SKM-1 treated with dmso at 0.1 percent for 144 hours (cell line): ENCODE results near the gene MYH9.
A peak's percentile ranks its signal among the peaks of the same experiment; 100 is the strongest.

Experiments
- DNase-seq: peaks from one replicate; lab custom pipeline; 2025; ENCODE audit not compliant: unreplicated experiment; lab: John Stamatoyannopoulos, UW

MYH9 gene

DNA sequence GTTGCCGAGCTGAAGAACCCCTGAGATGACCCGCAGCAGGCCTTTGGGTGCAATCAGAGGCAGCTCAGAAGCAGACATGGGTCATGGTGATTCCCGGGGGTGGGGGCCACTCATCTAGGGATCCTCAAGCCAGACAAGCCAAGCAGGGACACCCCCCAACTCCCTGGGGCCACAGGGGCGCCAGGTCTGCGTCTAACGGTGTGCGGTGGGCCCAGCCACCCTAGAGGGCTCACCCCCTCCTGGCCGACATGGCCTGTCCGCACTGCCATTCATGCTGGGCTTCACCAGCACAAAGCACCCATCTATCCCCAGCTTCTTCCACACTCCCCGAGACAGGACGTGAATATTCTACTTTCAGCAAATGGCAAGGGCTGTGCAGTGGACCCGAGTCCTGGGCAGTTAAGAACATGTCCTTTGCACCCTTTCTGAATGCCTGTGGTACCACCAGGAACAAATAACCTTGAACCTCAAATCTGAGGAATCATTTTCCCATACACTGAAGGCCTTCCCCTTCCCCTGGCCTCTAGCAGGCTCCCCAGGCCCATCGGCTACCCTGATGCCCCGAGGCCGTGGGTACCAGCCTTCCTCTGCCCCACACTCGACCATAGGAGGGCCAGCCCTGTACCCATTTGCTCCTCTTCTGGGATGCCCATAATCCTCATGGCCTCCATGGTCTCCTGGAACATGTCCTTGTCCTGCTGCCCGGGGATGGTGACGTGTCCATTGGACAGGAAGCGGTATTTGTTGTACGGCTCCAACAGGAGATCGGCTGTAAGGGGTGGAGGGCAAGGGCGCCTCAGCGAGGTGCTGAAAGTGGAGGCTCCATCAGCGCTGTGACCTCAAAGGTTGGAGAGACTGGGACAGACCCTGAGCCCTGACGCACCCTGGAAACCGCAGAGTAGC lies 67.9 kb downstream of the MYH9 start:
- DNase-seq = no peak

DNA sequence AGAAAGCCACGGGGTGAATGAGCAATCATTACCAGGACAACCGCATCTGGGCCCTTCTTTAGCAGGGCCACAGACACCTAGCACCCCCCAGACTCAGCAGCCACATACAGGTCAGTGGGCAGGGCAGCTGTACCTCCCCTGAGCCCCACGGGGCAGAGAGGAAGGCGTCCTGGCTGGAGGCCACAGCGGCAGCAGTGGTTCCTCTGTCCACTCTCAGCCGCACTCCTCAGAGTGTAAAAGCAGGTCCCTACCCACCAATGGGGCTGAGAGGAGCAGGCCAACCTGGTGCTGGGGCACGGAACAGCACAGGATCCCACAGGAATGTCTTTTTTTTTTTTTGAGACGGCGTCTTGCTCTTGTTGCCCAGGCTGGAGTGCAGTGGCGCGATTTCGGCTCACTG lies 69.3 kb downstream of the MYH9 start:
- DNase-seq = no peak

DNA sequence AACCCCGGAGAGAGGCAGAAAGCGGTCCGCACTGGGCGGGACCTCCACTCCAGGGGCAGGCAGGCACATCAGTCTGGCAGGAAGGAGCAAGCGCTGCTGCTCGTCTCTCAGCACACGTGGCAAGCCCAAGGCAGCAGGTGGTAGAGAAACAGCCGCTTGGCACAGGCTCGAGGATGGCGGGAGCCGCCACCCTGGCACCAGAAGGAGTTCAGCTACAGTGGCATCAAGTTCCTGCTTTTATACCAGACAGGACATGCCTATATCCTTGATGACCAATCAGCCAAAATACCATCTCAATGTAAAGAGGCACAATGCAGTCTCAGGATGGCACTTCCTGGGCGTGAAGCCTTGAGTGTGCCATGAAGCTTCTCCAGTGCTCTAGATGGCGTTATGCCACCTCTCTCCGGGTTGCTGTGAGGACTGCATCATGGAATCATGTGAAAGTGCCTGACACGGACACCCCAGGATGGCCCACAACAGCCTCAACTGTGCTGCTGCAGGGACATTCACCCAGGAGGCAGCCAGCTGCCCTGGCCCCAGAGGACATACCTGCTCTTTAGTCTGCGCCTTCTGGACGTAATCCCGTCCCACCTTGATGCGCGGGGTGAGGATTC lies 70.0 kb downstream of the MYH9 start:
- DNase-seq = no peak

DNA sequence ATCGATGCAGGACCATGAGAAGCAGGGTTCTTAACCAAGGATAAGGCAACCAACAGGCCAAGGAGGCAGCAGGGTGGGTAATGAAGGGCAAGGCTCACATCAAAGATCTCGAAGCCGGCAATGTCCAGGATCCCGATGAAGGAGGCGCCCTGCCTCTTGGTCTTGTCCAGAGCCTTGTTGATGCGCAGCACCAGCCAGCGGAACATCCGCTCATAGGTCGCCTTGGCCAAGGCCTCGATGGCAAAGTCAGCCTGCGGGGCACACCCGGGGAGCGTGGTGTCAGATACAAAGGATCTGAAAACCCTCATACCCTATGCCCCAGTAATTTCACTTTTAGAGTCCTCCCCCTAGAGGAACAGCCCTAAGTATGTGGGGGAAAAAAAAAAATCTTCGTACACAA lies 71.3 kb downstream of the MYH9 start:
- DNase-seq = no peak

DNA sequence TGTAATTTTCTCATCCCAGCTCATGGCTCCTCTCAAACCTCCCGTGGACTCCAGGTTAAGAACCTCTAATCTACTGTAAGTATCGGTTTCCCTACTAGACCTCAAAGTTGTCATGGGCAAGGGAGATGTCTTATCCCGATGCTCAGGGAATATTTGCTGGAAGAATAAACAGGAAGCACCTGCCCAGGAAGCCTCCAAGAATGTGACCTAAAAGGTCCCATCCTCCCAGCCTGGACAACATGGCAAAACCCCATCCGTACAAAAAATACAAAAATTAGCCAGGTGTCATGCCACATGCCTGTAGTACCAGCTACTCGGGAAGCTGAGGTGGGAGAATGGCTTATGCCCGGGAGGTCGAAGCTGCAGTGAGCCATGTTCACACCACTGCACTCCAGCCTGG lies 72.4 kb downstream of the MYH9 start:
- no peak for DNase-seq

DNA sequence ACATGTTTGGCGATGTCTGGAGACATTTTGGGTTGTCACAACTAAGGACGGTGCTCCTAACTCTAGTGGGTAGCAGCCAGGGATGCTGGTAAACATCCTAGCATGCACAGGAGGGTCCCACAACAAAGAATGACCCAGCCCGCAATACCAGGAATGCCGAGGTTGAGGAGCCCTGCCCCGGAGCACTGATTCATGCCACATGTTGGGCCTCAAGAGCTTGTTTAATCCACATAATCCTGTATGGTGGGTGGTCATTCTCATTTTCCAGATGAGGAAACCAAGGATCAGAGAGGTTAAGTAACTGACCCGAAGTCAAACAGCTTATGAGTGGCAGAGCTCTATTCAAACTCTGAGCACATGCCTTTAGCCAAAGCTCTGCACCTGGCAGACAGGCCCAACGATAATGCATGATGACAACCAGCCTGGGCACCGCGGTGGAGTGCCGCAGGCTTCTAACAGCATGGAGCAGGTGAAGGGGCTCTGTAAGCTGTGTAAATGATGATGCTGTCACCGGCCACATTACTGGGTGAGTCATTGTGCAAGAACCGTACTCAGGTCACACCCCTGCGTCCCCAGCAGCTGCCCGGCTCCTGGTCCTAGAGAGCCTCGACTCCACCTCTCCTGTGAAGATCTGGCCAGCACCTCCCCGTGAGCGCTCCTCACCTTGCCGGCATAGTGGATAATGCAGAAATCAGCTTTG lies 76.2 kb downstream of the MYH9 start:
- DNase-seq = no peak

DNA sequence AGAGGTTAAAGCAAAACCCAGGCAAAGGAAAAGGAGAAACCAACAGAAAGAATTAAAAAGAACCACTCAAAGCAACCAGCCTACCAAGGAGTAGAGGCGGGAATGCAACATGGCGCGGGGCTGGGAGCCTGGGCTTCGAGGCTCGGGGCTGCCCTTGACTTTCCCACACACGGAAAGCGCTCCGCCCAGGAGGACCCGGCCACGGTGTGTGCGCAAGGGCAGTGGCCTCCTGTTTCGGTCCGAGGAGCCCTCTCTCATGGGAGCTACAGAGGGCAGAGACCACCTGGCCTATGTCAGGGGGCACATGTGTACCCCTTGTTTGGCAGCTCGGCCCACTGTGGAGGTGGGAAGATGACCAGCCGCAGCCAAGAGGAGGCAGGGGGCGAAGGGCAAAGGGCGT lies 78.9 kb downstream of the MYH9 start:
- no peak for DNase-seq

DNA sequence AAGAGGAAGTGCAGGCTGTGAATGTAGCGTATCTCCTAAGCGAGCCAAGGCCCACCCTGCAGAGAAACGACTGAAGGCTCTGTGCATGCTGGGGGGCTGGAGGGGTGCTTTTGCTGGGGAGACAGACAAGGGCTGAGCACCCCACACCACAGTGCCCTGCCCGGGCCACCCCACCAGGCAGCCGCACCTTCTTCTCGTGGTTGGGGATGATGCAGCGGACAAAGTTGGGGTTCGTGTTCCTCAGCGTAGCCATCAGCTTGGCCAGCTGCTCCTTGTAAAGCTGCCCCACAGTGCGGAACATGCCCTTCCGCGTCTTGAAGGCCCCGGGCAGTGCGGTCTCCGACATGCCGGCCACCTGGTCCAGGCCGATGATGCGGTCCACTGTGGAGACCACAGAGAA lies 81.5 kb downstream of the MYH9 start:
- DNase-seq = no peak

DNA sequence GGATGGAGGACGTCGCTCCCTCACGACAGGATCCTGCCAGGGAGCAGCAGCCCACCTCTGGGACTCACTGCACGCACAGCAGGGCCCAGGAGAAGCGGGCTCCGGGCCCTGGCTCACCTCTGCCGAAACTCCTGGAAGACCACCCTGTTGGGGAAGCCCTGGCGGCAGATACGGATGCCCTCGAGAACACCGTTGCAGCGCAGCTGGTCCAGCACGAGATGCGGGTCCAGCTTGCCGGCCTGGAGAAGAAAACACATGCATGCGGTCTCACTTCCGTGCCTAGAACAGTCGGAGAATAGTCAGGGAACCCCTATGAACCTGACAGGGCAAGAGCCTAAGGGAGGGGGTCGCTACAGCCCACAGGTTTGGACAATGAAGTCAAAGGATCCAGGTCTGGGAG lies 82.0 kb downstream of the MYH9 start:
- no peak for DNase-seq

DNA sequence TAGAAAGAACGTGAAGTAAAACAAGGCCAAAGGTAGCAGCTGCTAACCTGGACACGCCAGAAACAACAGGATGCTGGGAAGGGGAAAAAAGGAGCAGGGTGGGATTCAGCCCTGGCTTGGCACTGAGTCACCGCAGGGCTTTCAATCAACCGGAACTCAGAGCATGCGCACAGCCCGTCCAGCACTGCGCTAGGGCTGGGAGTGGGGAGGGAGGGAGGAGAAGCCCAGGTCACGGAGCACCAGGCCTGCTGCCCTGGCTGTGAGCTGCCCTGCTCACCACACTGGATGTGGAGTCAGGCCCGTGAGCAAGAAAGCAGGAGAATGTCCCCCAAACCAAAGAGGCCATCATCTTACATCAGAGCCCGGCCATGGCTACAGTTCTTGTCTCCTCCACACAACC lies 83.3 kb downstream of the MYH9 start:
- DNase-seq = no peak

DNA sequence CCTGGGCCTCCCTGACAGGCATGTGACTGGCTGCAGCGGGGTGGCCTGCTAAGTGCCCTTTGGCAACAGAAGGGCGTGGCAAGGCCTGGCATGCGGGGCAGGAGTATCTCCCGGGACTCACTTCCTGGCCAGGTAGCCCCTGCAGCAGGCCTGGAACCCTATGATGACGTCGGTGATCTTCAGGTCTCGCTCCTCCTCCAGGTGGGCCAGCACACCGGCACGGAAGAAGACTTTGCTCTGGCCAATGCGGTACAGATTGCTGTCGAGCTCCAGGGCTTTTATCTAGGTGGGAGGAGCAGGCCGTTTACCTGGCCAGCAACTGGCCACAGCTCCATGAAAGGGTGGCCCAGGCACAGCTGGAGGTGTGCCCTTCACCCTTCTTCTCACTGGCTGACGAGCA lies 83.9 kb downstream of the MYH9 start:
- DNase-seq = no peak

DNA sequence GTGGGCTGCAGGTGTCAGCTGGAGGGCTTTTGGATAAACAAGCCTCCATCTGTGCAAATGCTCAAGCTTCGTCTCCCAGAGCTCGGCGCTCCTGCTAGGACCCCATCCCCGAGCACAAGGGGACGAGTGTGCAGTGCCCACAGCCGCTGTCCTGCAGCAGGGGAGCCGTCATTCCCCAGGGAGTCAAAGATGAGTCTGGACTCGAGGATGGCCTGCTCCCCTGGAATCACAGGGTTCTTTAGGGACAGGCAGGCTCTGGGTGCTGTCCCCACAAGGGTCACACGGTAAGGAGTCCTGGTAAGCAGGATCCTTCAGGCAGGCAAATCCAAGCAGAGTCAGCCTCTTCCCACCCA lies 84.7 kb downstream of the MYH9 start:
- no peak for DNase-seq

DNA sequence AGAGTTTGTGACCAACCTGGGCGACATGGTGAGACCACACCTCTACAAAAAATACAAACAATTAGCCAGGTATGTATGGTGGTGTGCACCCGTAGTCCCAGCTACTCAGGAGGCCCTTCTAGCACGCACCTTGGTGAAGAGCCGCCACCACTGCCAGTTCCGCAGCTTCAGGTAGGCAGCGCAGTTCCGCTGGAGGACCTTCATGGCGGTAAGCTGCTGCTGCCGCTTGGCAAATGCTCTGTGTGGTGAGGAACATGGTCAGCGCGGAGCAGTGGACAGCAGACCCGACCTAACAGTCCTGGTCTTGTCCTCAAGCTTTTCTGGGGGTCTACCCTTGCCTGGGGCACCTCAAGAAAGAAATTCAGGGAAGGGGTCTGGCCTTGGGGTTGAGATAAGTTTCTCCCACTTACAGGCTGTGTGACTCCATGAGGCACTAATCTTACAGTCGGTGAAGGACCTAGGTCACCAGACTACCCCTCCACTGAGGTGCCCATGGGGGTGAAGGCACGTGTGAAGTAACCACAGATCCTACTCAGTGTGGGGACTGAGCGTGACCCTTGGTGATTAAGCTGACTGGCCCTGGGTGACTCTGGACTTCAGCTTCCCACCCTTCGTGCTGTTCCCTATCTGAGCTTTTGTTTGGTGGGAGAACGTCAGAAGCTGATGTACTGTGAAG lies 85.2 kb downstream of the MYH9 start:
- DNase-seq = no peak

DNA sequence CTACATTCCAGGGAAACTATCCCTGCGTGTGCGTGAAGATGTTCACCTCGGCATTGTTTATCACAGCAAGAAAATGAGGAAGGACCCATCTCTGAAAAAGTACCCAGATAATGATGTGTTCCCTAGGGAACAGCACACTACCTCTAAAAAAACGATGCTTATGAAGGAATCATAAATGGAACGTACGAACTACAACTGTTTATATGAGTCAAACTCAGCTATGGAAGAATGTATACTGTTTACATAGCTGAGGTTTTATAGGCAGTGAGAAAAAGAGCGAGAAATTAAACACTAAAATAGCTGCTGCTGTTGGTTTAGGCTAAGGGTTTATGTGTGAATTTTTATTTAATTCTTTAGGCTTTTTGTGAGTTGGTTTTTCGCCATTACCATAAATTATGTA lies 85.9 kb downstream of the MYH9 start:
- DNase-seq = no peak

DNA sequence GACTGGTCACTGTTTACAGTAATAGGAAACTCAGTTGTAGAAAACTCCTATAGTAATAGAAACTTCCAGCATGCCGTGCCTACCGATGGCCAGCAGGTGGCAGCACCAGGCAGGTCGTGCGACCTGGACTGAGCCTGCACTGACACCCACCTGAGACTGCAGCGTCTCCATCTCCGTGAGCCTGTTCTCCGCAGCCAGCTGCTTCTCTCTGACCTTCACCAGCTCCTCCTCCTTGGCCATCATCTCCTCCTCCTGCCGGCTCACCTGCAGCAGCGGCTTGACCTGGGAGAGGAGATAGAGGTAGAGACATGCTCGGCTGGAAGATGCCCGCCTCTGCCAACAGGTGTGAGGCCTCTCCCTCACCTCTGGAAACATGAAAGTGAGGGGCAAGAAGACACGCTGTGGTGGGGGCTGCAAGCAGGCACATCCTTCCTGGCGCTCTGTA lies 86.4 kb downstream of the MYH9 start:
- peak; percentile 70 for DNase-seq

DNA sequence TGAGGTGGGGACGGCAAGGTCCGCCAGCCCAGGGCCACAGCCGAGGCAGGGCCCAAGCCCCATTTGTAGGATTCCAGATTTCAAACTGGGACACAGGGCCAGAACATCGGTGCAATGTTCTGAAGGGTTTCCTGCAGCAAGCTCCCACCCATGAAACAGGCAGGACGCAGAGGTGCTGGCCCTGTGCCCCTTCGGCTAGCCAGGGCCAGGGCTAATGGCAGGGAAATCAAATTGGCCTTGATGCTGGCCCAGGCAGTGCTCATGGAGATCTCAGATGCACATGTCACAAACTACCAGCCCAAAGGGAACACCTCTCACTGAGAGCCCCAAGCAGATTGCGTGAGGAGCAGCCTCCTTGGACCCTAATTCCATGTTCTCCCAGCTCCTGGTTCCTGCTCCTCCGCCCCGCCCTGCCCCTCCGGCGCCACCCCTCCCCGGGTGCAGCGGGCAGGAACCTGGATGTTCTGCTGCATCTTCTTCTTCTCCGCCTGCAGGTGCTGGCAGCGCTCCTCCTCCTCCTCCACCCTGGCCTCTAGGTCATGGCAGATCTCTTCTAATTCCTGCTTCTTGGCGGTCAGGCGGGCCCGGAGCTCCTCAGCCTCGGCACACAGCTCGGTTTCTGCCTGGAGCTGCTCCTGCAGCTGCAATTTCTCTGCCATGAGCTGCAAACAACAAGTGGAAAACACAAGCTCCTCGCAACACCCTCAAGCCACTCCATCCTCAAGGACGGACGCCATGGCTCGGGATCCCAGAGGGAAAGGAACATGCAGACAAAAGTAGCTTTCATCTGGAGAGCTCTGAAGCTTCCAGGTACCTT lies 87.2 kb downstream of the MYH9 start:
- no peak for DNase-seq

DNA sequence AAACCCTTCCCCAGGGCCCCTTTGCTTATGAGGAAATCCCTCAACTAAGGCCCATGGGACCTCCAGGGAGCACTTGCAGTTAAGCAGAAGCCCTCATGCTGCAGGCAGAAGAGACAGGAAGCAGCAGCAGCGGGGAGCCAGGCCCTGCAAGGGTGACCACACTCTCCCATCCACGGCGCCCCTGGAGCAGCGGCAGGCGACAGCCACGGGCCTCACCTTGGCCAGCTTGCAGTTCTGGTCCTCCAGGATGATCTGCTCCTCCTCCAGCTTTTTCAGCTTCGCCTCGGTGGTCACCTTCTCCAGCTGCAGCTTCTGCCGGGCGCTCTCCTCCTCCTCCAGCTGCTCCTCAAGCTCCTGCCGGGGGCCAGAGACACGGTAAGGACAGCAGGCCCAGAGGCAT lies 87.9 kb downstream of the MYH9 start:
- no peak for DNase-seq

DNA sequence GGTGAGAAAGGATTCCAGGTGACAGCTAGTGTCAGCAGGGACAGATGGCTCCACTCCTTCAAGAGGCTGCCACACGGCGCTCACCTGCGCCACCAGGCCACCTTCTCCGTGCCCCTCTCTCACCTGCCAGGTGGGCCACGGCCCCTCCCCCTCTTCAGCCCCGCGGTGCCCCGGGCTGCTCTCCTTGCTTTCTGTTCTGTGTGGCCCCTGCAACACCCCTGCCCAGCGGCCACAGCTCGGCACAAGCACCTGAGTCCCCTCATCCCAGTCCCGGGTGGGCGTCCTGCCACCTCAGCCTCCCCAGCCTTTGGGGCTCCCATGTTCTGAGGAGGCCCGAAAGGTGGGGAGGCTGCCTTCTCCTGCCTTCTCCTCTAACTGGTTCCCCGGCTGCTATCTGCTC lies 88.5 kb downstream of the MYH9 start:
- no peak for DNase-seq

DNA sequence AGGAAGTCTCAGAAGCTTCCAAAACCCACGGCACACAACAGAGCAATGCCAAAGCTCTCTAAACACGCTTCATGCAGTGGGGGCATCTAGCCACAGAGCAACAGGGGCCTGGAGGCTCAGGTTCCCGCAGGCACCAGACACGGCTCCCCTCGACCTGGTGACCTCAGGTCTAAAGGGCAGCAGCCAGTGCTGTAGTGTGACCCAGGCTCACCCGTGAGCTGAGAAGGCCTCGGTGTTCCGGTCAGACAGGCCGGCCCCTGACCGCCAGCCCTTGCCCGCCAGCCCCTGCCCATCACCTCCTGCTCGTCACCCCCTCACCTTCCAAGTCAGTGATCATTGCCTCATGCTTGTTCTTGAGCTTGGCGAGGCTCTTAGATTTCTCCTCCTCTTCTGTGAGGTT lies 89.2 kb downstream of the MYH9 start:
- DNase-seq = no peak

DNA sequence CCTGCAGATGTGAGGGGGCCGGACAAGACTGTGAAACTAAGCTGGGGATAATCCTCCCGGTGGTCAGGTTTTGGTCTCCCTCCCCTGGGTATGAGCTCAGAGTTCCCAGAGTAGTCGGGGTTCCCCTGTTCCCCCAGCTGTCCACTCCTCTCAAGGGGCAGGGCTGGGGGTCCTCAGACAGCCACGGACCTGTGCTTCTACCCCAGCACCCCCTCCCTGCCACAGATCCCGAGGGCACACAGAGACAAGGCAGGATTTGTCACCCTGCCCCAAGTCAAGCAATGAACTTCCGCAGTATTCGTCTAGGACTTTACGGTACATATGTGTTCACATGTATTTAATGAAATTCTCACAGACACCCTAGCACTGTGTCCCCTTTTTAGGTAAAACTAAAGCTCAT lies 89.6 kb downstream of the MYH9 start:
- no peak for DNase-seq

DNA sequence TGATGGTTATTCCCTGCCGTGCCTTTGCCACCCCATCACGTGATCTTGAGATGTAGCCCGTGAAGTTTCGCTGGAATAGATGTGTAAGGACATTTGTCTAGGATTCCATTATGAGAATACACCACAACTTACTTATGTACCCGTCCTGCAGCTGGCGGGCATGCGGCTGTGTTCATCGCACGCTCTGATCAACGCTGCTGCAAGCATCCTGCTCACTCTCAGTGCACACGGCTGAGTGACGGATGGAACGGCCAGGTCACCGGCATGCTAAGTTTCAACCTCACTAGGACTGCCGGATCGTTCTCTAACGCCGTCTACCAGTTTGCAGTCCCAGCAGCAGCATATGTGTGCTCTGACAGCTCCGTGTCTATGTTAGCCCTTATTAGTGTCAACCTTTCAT lies 90.2 kb downstream of the MYH9 start:
- DNase-seq = no peak
